NCI-H1417 (cell line): ENCODE measurements around the gene IP6K2.

Source experiments
- DNase-seq, 3 experiments: peaks; one replicate each; lab custom pipeline; 2025; lab: John Stamatoyannopoulos, UW

The IP6K2 gene

DNA sequence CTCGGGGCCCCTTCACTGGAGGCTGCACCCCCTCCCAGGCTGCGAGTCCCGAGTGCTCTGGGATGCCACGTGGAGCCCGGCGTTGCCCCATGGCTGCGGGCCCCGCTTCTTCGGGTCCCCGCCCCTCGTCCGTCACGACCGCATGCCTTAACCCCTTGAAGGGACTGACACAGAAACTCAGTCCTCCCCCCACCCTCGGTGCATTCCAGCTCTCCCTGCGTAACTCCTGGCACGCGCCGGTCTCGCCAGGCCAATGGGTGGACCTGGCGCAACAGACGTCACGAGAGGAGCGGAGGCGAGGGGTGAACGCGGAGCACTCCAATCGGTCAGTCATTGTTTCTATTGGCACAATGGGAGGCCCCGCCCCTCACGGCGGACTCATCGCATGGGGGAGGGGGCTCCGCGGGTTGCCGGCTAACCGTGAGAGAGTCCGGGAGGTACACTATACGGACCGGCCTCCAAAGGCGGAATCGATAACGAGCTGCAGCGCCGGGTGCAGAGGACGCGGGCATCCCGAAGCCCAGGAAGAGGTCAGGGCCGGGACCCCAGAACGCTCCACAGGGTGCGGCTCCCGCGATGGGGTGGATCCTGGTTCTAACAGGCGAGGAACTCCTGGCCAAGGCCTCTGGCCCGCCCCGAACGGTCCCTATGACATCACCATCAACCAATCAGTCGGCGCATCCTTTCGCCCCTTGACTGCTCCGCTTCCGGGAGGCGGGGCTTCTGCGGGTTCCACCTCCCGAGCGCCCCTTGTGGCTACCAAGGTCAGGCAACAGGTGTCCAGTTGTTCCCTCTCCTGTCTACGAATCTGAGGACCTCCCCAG lies 53.3 kb downstream of the IP6K2 start:
- peak; percentile 91 to 98 (median 96) for DNase-seq

DNA sequence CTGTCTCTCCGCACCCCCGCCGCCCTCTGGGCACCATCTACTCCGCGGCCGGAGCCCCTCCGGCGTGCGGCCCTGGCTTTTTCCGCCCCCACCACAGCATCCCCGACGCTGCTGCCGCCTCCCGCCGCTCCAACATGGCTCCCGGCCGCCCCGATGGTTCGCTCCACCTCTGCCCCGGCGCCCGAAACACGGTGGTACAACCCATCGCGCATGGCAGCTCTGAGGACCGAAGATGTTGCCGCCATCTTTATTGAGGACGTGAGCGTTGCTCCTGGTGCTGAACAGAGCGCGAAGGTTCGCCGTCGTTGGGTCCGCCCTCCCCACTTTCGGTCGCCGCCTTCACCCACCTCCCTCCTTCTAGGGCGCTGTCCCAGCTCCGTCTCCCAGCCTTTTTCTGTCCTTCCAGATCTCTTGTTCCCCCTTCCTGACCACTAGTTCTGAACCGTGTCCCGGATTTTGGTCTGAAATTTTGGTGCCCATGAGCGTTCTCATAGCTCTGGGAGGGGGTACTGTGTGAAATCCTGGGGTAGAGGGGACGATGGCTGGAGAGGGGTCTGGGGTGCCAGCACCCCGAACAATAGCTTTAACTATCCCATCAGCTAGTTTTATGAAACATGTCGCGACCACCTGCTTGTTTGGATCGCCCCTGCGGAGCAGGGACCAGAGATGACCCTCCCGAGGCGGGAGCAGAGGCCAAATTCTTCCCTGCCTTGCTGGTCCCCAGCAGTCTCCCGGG lies 54.1 kb downstream of the IP6K2 start, which contains the start of gene CELSR3:
Gene CELSR3 (minus strand): TSS at position 134 of the 736 bp plus-strand sequence. CDS start 252 bp downstream, outside the sequence.
- DNase-seq, result peak; percentile 81 to 91 (median 83)

DNA sequence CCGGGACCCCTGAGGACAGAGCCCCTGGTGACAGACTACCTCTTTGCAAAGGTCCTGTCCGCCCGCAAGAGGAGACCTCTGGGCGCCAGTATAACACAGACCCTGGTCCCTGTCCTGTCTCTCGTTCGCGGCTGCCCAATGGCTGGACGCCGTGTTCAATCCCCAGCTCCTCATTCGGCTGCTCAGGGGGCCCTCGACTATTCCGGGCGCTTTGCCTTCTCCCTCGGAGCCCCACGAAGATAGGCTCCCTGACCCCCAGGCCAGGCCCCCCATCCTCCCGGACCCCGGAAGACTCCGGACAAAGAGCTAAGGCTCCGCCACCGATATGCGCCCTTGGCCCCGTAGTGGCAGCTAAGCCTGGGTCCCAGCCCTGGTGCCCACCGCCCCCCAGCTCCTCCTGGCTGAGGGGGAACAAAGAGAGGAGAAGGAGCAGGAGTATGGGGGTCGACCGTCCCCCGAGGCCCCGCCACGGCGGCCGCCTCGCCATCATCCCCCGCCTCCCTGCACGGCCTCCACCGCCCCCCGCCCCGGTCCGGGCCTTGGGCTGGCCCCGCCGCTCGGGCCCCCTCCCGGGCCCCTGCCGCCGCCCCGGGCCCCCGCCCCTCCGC lies 54.8 kb downstream of the IP6K2 start:
- DNase-seq, result peak in 1 of 3 experiments; percentile 31

DNA sequence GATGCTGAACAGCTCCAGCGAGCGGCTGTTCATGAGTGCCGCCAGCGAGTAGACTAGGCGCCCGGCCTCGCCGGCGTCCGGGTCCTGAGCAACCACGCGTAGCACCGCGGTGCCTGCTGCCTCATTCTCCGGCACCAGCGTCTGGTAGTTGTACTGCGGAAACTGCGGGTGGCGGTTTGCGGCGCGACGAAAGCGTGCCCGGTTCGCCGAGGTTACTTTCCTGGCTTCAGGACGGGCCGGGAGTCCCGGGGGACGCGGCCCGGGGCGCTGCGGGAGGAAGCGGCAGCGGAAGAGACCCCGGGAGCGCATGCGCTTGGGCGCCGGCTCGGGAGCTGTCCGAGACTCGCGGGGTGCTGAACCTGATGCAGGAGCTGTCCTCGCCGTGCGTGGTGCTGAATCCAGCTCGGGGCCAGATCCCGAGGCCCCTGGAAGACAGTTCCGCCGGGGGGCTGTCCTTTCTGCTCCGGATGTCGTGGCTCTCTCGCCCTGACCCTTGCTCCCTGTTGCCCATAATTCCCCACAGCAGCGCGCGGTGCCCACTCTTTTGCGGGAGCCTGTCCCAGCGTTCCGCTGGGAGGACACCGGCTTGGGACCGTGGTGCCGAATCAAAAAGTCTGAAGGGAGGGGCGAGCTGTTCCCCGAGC lies 55.4 kb downstream of the IP6K2 start:
- DNase-seq, result no peak

DNA sequence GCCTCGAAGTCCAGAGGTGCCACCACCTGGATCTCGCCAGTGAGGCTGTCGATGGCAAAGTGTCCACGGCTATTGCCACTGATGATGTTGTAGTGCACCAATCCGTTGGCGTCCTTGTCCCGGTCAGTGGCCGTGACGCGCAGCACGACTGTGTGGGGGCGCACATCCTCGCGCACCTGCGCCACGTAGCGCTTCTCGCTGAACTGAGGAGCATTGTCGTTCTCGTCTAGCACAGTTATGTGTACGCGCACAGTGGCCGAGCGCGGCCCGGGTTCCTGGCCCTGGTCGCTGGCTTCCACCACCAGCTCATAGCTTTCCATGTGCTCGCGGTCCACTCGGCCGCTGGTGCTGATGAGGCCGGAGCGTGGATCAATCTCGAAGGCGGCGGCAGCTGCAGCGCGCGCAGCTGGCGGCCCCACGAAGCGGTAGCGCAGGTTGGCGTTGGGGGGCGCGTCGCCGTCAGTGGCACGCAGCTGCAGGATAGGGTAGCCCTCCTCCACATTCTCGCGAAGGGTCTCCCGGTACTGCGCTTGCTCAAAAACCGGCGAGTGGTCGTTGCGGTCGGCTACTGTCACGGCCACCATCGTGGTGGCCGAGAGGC lies 56.1 kb downstream of the IP6K2 start:
- no peak for DNase-seq

DNA sequence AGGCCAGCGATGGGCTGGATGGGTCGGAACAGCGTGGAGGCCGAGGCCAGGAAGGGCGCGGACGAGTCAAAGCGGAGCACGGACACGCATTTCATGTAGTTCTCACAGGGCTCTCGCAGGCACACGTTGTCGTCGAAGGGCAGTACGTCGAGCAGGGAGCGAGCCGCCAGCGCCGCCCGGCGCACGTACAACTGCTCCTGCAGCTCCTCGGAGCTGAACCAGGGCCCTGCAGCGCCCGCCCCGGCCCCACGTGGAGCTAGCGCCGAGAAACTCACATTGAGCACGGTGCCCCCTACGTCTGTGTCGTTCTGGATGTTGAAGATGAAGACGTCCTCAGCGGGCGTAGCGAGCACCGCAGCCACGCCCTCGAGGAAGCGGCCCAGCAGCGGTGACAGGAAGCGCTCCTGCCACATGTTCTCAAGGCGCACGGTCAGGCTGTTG lies 60.2 kb downstream of the IP6K2 start:
- no peak for DNase-seq

DNA sequence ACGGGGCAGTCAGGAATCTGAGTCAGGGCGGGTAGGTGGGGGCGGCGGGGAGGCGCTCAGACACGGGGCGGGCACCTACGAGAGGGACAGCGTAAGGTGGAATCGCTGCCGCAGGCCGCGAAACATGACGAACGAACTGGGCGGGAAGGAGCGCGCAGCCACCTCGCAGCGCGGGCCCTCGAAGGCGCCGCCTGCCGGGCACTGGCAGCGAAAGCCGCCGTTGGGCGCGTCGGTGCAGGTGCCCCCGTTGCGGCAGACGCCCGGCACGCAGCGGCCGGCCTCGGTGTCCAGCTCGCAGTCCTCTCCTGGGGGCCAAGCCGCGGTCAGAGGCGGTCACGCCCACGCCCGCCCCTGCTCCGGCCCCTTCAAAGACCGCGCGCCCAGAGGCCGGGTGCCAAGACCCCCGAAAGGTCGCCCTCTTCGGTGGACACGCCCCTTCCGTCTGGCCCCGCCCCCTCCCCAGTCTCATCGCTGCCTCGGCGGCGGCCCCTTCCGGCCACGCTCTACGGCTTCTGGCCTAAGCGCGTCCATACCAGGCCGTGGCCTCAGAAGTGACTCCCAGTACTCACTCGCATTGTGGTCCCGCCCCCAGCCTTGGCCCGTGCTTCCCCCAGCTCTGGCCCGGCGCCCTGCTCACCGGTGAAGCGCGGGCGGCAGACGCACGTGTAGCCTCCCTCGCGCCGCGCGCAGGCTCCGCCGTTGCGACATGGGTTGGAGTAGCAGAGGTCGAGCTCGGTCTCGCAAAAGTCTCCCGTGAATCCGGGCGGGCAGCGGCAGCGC lies 60.8 kb downstream of the IP6K2 start:
- no peak for DNase-seq

DNA sequence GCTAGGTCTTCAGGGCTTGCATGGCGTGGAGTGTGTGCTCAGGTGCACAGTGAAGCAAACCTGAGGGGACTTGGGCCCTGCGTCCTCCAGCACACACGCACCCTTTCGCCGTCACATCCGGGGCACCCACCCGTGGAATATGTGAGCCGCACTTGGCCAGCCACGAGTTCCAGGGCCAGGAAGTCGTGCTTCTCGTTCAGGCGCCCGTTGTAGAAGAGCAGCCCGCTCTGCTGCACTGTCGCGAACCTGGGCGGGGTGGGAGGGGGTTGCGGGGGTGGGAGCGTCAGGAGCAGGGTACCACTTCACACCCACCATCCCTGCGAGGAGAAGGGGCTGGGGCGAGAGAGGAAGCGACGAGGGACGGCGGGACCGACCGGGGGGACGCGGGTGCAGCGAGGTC lies 61.4 kb downstream of the IP6K2 start:
- no peak for DNase-seq

DNA sequence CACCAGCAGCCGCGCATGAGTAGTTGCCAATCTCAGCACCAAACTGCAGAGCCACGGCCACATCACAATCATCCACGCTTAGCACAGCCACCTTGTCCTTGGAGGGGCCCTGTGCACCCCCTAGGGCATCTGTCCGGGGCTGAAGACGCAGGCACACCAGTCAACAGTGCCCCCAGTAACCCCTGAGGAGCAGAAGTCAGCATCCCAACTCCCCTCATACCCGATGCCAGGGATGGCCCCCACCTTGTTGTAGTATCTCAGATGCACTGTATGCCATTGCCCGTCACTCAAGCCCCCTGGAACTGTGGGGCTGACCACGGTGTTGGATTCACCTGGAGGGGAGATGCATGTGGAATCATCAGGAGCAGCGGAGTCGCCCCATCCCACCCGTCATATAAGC lies 62.0 kb downstream of the IP6K2 start:
- DNase-seq, result no peak

DNA sequence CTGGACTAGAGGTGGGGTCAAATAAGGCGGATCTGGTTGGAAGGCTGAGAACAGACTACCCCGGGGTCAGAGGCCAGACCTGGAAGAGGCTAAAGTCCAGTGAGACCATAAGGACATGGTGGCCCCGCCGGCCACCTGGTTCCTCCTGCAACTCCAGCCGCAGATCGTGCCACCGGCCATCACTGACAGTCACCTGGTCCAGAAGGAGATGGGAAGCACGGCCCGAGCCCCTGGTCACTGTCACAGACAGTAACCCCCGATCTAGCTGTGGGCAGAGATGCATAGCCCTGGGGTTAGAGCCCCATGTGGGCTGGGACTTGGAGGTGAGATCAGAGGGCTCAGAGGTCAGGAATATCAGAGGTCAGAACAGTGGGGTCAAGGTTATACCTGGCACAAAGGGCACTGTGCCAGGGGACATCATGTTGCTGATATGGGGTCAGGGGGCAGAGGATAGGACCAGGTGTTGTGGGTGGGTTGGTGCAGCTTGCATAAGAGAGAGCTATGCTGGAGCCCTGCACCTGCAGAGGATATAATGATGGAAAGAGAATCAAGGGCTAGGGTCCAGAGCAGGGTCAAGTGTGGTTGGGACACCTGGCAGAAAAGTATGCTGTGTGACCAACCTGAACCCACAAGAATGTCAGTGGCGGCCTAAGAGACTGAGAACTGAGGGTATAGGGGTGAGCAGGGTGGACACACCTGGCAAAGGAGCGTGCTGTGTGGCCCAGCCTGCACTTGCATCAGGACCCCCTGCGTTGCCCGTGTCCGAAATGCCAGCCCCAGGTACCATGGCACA lies 63.9 kb downstream of the IP6K2 start:
- DNase-seq, result no peak

DNA sequence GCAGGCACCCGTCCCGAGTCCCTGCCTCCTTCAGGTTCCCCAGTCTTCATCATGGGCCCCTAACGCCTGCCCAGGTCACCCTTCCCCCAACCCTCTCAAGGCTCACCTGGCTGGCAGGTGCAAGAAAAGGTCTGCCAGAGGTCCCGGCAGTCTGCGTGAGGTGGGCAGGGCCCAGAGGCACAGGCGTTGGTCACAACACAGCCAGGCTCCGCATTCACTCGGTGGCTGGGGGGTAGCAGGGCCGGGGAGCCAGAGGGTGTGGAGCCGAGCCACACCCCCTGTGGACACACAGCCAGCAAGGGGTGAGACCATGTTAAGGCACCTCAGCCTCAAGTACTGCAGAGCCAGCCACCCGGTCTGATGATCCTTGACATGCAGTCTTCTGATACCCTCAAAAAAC lies 65.2 kb downstream of the IP6K2 start:
- no peak for DNase-seq

DNA sequence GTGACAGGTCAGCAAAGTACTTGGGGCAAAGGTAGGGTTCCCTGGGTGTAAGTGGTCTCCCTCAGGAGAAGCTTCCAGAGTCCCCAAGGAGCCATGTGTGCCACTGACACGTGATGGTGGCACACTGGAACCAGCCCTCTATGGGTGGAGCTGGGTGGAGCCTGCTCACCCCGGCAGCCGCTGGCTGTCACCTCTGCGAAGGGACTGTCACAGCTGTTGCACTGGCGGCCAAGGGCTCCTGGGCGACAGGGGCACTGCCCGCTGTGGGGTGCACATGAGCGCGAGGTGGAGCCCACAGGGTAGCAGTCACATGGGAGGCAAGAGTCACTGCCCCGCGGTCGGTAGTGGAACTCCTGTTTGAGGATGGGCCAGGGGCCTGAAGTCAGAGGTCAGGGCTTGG lies 66.3 kb downstream of the IP6K2 start:
- no peak for DNase-seq

DNA sequence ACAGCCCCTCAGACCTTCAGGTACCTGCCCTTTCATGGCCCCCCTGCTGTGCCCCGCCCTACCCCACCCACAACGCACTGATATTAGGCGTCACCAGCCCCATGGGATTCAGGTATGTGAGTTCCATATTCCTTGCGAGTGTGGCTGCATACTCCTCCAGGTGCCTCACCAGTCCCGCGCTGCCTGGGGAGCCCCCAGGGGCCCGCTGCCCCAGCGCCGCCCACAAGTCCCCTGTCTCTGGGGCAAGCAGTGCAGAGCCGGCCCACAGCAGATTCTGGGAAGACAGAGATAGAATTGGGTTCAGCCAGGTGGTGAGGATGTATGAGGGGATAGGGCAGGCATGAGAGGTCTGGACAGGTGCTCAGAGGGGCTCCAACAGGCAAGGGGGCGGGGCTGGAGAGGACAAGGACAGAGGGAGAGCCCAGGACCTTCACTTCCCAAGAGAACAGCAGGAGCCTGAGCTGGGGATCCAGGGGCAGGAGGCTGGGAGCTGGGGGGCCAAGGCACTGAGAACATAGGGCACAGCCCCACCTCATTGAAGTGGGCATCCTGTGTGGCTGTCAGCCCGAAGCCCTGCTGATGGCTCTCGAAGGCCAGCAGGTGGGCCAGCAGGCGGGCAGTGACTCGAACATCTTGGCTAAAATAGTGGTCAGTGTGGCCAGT lies 68.7 kb downstream of the IP6K2 start:
- DNase-seq, result no peak

DNA sequence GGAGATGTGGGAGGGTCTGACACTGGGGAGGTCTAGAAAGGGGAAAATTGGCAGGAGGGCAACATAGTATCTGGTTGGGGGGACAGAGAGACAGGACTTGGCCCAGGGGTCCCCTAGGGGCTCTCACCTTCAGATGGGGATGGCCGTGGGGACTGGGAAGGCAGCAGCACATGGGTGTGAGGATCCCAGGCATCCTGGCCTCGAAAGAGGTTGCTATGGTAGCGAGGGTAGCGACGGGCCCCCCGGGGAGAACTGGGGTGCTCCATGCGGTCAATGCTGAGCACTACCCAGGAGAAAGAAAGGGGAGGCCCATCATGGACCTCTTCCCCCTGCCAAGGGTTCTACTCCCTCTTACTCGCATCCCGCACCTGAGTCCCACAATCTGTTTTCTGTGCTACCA lies 69.3 kb downstream of the IP6K2 start:
- no peak for DNase-seq

DNA sequence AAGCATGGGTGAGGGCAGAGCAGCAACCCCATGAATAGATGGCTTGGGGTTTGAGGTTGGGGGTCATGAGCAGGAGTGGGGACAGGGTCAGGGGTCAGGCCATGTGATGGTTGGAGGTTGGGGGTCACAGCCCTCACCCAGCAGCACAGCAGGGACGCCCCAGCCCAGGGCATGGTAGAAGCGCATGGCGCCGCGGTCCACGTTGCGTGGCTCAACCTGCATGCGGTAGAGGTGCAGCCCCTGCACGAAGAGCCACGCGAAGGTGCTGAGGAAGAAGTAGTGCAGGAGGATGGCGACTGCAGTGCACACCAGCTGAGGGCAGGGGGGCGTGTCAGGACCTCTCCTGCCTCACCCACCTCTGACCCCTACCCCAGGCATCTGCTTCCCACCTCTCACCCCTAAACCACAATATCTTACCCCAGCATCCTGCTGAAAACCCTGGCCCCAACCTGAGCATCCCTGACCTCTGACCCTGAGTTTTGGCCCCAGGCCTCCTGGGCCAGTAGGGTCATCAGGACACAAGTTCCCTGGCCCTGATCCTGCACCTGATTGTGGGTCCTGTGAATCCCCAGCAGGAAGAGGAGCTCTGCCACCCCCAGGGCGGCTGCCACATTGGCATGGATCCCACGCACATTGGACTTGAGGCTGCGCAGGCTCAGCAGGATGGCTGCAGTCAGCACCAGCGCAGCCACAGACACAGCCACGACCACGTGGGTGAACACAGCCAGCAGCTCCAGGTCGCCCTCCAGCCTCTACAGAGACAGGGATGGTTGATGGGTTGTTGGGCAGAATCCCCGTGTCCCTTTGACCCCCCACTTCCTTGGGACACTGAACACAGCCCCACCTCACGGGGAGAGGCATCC lies 71.9 kb downstream of the IP6K2 start:
- DNase-seq, result no peak

DNA sequence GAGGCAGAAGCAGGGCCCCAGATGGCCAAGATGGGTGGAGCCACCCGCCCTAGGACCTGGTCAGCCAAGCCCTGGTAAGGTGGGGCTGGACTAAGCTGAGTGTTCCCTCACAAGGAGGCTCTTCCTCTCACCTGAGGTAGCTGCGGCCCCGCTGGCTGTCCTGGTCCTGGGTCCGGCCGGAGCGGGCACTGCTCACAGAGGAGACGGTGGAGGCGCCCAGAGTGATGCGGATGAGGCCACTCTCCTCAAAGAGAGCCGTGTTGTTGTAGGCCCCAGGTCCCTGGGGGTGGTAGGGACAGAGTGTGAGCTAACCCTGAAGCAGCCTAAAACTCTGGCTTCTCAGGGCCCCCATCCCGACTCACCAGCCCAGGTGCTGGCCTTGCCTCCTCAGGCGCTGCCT lies 74.4 kb downstream of the IP6K2 start:
- DNase-seq, result no peak

DNA sequence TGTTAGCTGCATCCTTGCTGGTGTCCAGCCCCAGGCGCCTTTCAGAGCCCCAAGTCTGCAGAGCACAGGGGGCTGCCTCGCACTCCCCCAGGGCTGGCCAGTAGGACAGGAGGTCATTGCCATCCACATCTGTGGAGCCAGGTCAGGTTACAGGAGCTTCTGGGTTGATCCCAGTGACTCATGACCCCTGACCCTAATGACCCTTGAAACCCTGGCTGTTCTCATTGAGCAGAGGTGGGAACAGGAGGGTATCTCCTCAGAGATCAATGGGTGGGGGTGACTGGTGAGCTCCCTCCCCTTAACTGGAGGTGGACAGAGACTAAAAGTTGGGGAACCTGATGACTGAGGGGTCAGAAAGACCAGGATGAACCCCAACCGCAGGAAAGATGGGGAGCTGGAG lies 75.6 kb downstream of the IP6K2 start:
- no peak for DNase-seq

DNA sequence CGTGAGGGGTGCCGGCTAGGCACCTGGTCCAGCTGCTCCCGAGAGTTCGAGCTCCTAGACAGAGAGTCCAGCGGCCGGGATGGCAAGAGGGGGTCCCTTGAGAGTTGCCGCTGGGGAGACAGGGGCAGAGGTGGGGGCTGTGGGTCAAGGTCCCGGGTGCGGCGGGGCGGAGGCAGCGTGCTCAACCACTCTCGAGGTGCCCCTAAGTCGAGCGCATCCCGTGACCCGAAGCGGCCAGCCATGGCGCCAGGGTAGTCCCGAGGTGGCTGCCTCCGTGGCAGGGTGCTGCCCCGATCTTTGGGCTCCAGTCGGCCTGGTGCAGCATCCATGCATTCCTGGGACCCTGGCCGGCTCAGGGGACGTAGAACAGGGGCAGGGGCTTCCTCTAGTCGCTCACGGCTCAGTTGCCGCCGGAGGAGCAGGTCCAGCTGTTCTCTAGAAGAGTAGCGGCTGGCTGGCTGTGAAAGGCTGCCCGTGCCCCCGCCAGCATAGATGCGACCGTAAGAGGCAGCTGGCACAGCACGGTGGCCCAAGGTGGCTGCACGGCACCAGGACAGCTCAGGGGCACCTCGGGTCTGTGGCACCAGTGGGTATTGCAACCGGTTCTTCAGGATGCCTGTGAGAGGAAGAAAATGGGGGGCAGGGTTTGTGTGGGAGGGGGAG lies 76.9 kb downstream of the IP6K2 start:
- DNase-seq, result no peak
